ENCODE results near the gene ZC3H7A. TPM values are rescaled to one million over a fixed set of nuclear protein-coding genes. Genes with fewer than 3 reads are reported as not detected.

ZC3H7A gene
- total and polyA plus RNA-seq, 9 of the 15 experiments (the other 6 are each of a cell fraction or from before 2014, with no cell fraction given), result 19.8 to 49.1 (median 28.2) TPM

DNA sequence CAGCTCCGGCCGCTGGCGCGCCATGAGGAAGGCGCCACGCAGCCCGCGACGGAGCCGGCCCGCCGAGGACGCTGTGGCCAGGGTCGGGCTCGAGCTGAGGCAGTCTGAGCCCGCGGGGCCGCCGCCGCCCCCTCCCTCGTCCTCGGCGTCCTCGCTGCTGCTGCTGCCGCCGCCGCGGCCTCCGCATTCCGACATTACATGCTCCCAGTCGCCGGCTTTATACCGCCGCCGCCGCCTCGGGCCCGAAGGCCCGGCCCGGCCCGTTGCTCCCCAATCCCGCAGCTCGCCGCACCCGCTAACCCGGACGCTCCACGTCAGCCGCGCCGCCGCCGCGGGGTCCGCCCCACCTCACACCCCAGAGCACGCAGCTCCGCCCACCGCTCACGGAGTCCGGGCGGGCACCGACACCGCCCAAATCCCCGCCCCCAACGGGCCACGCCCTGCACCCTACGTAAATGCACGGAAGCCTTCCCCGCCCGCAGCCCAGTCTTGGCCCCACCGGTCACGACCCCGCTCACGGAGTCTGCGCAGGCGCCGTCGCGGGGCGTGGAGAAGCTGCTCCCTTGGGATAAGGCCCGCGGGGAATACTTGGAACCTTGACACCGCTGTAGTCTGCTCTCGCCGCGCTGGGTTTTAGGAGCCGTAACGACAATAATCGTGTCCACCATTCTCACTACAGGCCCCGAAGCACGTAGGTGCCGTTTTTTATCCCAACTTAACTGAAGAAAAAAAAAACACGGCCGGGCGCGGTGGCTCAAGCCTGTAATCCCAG is 54.3 kb downstream of the ZC3H7A start, which contains the start of gene TXNDC11 (continued):
- TF ChIP-seq ZFPM2 (CRISPR knock-in tag; IDR thresholded peaks at IDR 0.05) (no peak), ESRRA (IDR thresholded peaks at IDR 0.05; ENCODE audit: borderline replicate concordance, low read depth) (peak; percentile 51; the same call in 1 of the 2 replicates), NCOA1 (IDR thresholded peaks at IDR 0.05; ENCODE audit: low read depth) (no peak), HDAC3 (IDR thresholded peaks at IDR 0.05; ENCODE audit: borderline replicate concordance, partially characterized antibody) (no peak), POLR3G (IDR thresholded peaks at IDR 0.05; ENCODE audit: extremely low read depth, insufficient read length, insufficient replicate concordance) (no peak), NFE2L1 (tag; IDR thresholded peaks at IDR 0.05; ENCODE audit: borderline replicate concordance, low read depth) (no peak), CCAR2 (IDR thresholded peaks at IDR 0.05; ENCODE audit: low read depth, low read length) (no peak), U2AF1 (optimal IDR thresholded peaks at IDR 0.05; ENCODE audit: low read depth, low read length) (no peak), TBP (optimal IDR thresholded peaks at IDR 0.05; ENCODE audit: low read depth, low read length) (peak; percentile 88), SUPT5H (IDR thresholded peaks at IDR 0.05) (peak; percentile 88), SMAD3 (CRISPR knock-in tag; conservative IDR thresholded peaks at IDR 0.05) (no peak), U2AF2 (optimal IDR thresholded peaks at IDR 0.05; ENCODE audit: low read depth, low read length) (no peak), KDM2B (CRISPR knock-in tag; IDR thresholded peaks at IDR 0.05) (peak; percentile 73), ZC3H4 (CRISPR knock-in tag; IDR thresholded peaks at IDR 0.05; ENCODE audit: borderline replicate concordance) (peak; percentile 81; the same call in 1 of the 2 replicates), ASH1L (IDR thresholded peaks at IDR 0.05; ENCODE audit: borderline replicate concordance, low read depth, partially characterized antibody) (no peak), ZNF589 (CRISPR knock-in tag; IDR thresholded peaks at IDR 0.05; ENCODE audit: low read depth) (no peak), ZNF347 (CRISPR knock-in tag; IDR thresholded peaks at IDR 0.05; ENCODE audit: low read depth) (no peak)
- TF ChIP-seq, protein P1, sequence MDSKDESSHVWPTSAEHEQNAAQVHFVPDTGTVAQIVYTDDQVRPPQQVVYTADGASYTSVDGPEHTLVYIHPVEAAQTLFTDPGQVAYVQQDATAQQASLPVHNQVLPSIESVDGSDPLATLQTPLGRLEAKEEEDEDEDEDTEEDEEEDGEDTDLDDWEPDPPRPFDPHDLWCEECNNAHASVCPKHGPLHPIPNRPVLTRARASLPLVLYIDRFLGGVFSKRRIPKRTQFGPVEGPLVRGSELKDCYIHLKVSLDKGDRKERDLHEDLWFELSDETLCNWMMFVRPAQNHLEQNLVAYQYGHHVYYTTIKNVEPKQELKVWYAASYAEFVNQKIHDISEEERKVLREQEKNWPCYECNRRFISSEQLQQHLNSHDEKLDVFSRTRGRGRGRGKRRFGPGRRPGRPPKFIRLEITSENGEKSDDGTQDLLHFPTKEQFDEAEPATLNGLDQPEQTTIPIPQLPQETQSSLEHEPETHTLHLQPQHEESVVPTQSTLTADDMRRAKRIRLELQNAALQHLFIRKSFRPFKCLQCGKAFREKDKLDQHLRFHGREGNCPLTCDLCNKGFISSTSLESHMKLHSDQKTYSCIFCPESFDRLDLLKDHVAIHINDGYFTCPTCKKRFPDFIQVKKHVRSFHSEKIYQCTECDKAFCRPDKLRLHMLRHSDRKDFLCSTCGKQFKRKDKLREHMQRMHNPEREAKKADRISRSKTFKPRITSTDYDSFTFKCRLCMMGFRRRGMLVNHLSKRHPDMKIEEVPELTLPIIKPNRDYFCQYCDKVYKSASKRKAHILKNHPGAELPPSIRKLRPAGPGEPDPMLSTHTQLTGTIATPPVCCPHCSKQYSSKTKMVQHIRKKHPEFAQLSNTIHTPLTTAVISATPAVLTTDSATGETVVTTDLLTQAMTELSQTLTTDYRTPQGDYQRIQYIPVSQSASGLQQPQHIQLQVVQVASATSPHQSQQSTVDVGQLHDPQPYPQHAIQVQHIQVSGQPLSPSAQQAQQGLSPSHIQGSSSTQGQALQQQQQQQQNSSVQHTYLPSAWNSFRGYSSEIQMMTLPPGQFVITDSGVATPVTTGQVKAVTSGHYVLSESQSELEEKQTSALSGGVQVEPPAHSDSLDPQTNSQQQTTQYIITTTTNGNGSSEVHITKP (IDR thresholded peaks at IDR 0.05; ENCODE audit: partially characterized antibody), result no peak
- TF ChIP-seq, protein P2, sequence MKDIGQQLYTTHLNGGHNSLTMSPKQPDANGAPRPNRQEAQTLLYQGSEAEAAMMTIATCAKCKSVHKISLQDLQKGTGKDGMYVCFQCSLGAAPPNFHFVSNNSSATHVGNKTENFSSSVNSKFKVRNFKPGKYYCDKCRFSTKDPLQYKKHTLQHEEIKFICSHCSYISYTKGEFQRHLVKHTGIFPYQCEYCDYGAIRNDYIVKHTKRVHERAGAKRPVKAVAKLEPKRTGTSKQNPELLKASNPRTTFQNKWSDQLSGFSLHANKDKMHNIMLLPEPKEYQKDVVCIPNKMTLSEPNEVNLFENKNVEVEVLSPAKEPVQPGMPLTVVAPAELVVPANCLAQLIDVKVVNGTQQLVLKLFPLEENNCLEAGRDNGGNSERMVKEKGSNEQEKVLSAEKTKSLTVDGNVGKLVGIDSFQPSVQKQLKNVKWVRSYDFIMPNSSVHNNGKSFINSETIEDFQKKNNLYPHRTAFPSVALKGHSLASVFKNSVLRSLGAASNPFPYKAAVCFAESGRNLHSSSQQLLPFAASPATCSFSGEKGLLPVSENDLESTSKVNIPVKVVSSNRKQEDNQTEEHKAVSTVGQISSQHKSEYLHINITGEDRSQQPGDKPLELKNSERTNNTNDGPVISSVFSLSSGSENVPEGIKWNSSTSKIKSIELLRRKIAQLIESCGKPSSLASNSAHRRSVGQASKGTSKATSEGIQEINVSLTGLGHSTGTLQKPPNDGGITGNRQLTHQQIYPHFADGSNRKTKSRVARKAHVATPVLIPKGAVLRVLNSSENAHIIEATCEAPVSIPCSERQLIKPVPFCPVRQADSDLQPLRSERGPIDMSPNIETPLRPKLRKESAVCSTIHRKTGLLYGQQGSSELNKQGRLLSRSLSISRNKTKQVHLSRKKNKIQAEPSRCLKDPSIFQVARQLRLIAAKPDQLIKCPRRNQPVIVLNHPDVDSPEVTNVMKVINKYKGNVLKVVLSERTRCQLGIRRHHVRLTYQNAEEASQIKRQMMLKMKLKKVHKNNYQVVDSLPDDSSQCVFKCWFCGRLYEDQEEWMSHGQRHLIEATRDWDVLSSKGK (CRISPR knock-in tag; IDR thresholded peaks at IDR 0.05), result no peak
- TF ChIP-seq, protein P3, sequence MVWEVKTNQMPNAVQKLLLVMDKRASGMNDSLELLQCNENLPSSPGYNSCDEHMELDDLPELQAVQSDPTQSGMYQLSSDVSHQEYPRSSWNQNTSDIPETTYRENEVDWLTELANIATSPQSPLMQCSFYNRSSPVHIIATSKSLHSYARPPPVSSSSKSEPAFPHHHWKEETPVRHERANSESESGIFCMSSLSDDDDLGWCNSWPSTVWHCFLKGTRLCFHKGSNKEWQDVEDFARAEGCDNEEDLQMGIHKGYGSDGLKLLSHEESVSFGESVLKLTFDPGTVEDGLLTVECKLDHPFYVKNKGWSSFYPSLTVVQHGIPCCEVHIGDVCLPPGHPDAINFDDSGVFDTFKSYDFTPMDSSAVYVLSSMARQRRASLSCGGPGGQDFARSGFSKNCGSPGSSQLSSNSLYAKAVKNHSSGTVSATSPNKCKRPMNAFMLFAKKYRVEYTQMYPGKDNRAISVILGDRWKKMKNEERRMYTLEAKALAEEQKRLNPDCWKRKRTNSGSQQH (CRISPR knock-in tag; IDR thresholded peaks at IDR 0.05), result no peak
